Stimulated activated CD4-positive, alpha-beta T cell treated with anti-CD3 and anti-CD28 coated beads, Interleukin-1b, Interleukin-23, amount 100 ng/mL, for 4 hours (primary cell): ENCODE data around the gene UTP14C.
"Not testable (repeated sequence)": the region's sequence is repeated elsewhere in the genome, so short reads cannot be mapped to it uniquely, and the experiment has no call there.

ENCODE experiments used
- DNase-seq, 2 donors: peaks; one replicate each; pipeline ENCODE4 v3.0.0-alpha.2; 2020; ENCODE audit warnings: low read depth in 2 of 2

Gene UTP14C

GRCh38 chr13:52024481-52024880, at the start of gene UTP14C:
UTP14C (plus strand) TSS chr13:52024691; CDS start chr13:52028805, 4,114 bp downstream.
- DNase-seq = no peak

GRCh38 chr13:51976423-51976822, 48.1 kb upstream of the UTP14C start:
- no peak for DNase-seq

GRCh38 chr13:51976890-51977289, 47.6 kb upstream of the UTP14C start:
- DNase-seq = no peak

GRCh38 chr13:51977625-51978024, 46.9 kb upstream of the UTP14C start:
- no peak for DNase-seq

- DNase-seq = no peak
These were observed 45.5 kb upstream of the UTP14C start for GRCh38 chr13:51978796-51979556.

- no peak for DNase-seq
These were observed 43.6 kb upstream of the UTP14C start for GRCh38 chr13:51980908-51981307.

GRCh38 chr13:51981355-51981754, 43.1 kb upstream of the UTP14C start:
- no peak for DNase-seq

GRCh38 chr13:51983292-51983691, 41.2 kb upstream of the UTP14C start:
- not testable (repeated sequence) for DNase-seq

- not testable (repeated sequence) for DNase-seq
These were observed 39.6 kb upstream of the UTP14C start for GRCh38 chr13:51984904-51985303.

GRCh38 chr13:51988988-51989618, 35.4 kb upstream of the UTP14C start:
- DNase-seq = no peak

- no peak for DNase-seq
These were observed 30.8 kb upstream of the UTP14C start for GRCh38 chr13:51993713-51994112.

GRCh38 chr13:51995677-51996551, 28.6 kb upstream of the UTP14C start:
- no peak for DNase-seq

GRCh38 chr13:51996641-51997040, 27.9 kb upstream of the UTP14C start:
- DNase-seq = no peak

- no peak for DNase-seq
These were observed 27.3 kb upstream of the UTP14C start for GRCh38 chr13:51997186-51997585.

GRCh38 chr13:51997641-51998330, 26.7 kb upstream of the UTP14C start:
- DNase-seq = no peak

- DNase-seq = no peak
These were observed 25.6 kb upstream of the UTP14C start for GRCh38 chr13:51998723-51999509.

GRCh38 chr13:51999510-51999911, 25.0 kb upstream of the UTP14C start:
- DNase-seq = no peak

GRCh38 chr13:51999921-52000320, 24.6 kb upstream of the UTP14C start:
- DNase-seq = no peak

- no peak for DNase-seq
These were observed 23.3 kb upstream of the UTP14C start for GRCh38 chr13:52001120-52001731.

- DNase-seq = no peak
These were observed 22.1 kb upstream of the UTP14C start for GRCh38 chr13:52002361-52002760.

GRCh38 chr13:52003541-52003940, 20.9 kb upstream of the UTP14C start:
- no peak for DNase-seq
